DOHH2 (cell line): ENCODE data around the gene IL9R.

Experiments
- H3F3A ChIP-seq: fragments of 200-600 bp; sonication (generic), shearing (Covaris generic); 2 replicates; pipeline ENCODE4 v1.6.0; 2016; ENCODE audit warnings: antibody characterized with exemption, mild to moderate bottlenecking; ENCODE audit not compliant: control insufficient read depth, insufficient read depth
- H3K27ac ChIP-seq: fragments of 200-600 bp; sonication (generic); 2 replicates; pipeline ENCODE4 v1.5.1; 2014; ENCODE audit warnings: low read depth, mild to moderate bottlenecking, low read length, moderate library complexity
- H3K27me3 ChIP-seq: fragments of 200-600 bp; sonication (generic); 2 replicates; pipeline ENCODE4 v1.6.1; 2014; ENCODE audit warnings: mild to moderate bottlenecking, low read length, mixed read lengths; ENCODE audit not compliant: control insufficient read depth
- H3K36me3 ChIP-seq: fragments of 200-600 bp; sonication (generic); 2 replicates; pipeline ENCODE4 v1.6.1; 2014; ENCODE audit warnings: mild to moderate bottlenecking, low read length, moderate library complexity, mixed read lengths; ENCODE audit not compliant: control insufficient read depth
- H3K4me1 ChIP-seq: fragments of 200-600 bp; sonication (generic); 2 replicates; pipeline ENCODE4 v1.6.1; 2014; ENCODE audit warnings: mild to moderate bottlenecking, low read length, mixed read lengths; ENCODE audit not compliant: control insufficient read depth
- H3K4me2 ChIP-seq: fragments of 200-600 bp; sonication (generic); 2 replicates; pipeline ENCODE4 v1.6.0; 2014; ENCODE audit warnings: mild to moderate bottlenecking, low read length, moderate library complexity
- H3K4me3 ChIP-seq: fragments of 200-600 bp; sonication (generic); 2 replicates; pipeline ENCODE4 v1.5.1; 2014; ENCODE audit warnings: mild to moderate bottlenecking, low read length, mixed read lengths
- H3K79me2 ChIP-seq: fragments of 200-600 bp; sonication (generic); 2 replicates; pipeline ENCODE4 v1.6.1; 2014; ENCODE audit warnings: mild to moderate bottlenecking, low read length, mixed read lengths; ENCODE audit not compliant: control insufficient read depth
- H3K9me2 ChIP-seq: fragments of 200-600 bp; sonication (generic); replicated peaks from 2 replicates; pipeline ENCODE4 v1.6.1; 2014; ENCODE audit warnings: mild to moderate bottlenecking, low read length, mixed read lengths; ENCODE audit not compliant: control insufficient read depth
- H3K9me3 ChIP-seq: fragments of 200-600 bp; sonication (generic); 2 replicates; pipeline ENCODE4 v1.6.1; 2014; ENCODE audit warnings: antibody characterized with exemption, low read length, mixed read lengths; ENCODE audit not compliant: control insufficient read depth, insufficient read depth
- H4K20me1 ChIP-seq: fragments of 200-600 bp; sonication (generic); 2 replicates; pipeline ENCODE4 v1.6.0; 2014; ENCODE audit warnings: low read depth, mild to moderate bottlenecking, antibody characterized with exemption, low read length, moderate library complexity; ENCODE audit not compliant: control insufficient read depth, insufficient read depth
- EZH2phosphoT487 ChIP-seq: fragments of 200-600 bp; sonication (generic); IDR thresholded peaks from 2 replicates; pipeline ENCODE4 v1.6.1; 2017; ENCODE audit warnings: borderline replicate concordance, mild to moderate bottlenecking, antibody characterized with exemption, low read length, moderate library complexity, mixed read lengths
- TF ChIP-seq, protein P1 (sequence below): fragments of 200-600 bp; sonication (generic); IDR thresholded peaks from one replicate; pipeline ENCODE4 v1.5.1; 2014; ENCODE audit warnings: antibody characterized with exemption, mild to moderate bottlenecking, low read depth, low read length; ENCODE audit not compliant: poor library complexity, severe bottlenecking

Gene IL9R, protein sequence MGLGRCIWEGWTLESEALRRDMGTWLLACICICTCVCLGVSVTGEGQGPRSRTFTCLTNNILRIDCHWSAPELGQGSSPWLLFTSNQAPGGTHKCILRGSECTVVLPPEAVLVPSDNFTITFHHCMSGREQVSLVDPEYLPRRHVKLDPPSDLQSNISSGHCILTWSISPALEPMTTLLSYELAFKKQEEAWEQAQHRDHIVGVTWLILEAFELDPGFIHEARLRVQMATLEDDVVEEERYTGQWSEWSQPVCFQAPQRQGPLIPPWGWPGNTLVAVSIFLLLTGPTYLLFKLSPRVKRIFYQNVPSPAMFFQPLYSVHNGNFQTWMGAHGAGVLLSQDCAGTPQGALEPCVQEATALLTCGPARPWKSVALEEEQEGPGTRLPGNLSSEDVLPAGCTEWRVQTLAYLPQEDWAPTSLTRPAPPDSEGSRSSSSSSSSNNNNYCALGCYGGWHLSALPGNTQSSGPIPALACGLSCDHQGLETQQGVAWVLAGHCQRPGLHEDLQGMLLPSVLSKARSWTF

DNA sequence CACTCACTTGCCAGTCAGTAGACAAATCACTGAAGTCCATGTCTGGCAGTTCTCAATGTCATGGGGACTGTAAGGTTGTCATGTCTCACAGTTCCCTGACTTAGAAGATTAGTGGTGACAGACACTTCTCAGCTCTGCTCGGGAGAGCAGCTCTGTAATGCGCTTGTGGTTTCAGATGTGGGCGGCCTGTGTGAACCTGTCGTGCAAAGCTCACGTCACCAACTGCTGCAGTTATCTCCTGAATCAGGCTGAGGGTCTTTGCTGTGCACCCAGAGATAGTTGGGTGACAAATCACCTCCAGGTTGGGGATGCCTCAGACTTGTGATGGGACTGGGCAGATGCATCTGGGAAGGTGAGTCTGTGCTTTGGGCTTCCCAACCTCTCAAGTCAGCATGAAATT is at the start of gene IL9R:
IL9R (plus strand) TSS at position 261 of the 400 bp plus-strand sequence; CDS start at position 325, 64 bp downstream.
- H4K20me1 ChIP-seq: no peaks in the 10 kb centered on the region
- no peak within 1 kb of the TSS for H3K4me2 ChIP-seq
- no peaks in the 10 kb centered on the region for H3F3A ChIP-seq
- no peak within 1 kb of the TSS for H3K27ac ChIP-seq
- TF ChIP-seq, protein P1, sequence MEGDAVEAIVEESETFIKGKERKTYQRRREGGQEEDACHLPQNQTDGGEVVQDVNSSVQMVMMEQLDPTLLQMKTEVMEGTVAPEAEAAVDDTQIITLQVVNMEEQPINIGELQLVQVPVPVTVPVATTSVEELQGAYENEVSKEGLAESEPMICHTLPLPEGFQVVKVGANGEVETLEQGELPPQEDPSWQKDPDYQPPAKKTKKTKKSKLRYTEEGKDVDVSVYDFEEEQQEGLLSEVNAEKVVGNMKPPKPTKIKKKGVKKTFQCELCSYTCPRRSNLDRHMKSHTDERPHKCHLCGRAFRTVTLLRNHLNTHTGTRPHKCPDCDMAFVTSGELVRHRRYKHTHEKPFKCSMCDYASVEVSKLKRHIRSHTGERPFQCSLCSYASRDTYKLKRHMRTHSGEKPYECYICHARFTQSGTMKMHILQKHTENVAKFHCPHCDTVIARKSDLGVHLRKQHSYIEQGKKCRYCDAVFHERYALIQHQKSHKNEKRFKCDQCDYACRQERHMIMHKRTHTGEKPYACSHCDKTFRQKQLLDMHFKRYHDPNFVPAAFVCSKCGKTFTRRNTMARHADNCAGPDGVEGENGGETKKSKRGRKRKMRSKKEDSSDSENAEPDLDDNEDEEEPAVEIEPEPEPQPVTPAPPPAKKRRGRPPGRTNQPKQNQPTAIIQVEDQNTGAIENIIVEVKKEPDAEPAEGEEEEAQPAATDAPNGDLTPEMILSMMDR: no peak
- no peak for TF ChIP-seq EZH2phosphoT487
- no peaks in the 10 kb centered on the region for H3K36me3 ChIP-seq
- H3K9me3 ChIP-seq: no peaks in the 10 kb centered on the region
- H3K27me3 ChIP-seq: no peaks in the 10 kb centered on the region
- no peak within 1 kb of the TSS for H3K4me3 ChIP-seq
- no peaks in the 10 kb centered on the region for H3K9me2 ChIP-seq
- H3K79me2 ChIP-seq: no peaks in the 10 kb centered on the region
- no peaks in the 10 kb centered on the region for H3K4me1 ChIP-seq

DNA sequence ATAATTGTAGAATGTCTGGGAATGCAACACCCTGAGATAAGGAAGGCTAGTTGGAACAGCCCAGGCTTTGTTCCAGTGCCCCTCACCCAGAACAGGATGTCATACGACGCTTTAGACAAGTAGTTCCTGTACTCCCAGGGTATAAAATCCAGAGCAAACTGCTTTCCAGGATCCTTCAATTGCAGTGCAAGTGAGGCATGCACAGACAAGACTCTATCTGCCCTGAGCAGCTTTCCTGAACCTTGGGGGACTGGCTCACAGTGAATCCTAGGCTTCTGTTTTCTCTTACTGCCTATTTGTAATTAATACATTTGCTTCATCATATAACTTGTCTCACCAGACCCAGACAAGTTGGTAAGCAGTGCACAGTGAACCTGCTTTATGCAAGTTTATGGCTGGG is 48.4 kb upstream of the IL9R start:
- H3K27ac ChIP-seq: no peak overlapping the region
- H3F3A ChIP-seq: no peaks in the 10 kb centered on the region
- no peaks in the 10 kb centered on the region for H3K9me2 ChIP-seq
- H3K4me1 ChIP-seq: no peaks in the 10 kb centered on the region
- no peaks in the 10 kb centered on the region for H4K20me1 ChIP-seq
- H3K36me3 ChIP-seq: no peaks in the 10 kb centered on the region
- H3K9me3 ChIP-seq: no peaks in the 10 kb centered on the region
- no peaks in the 10 kb centered on the region for H3K79me2 ChIP-seq
- H3K27me3 ChIP-seq: no peaks in the 10 kb centered on the region
- no peak for TF ChIP-seq EZH2phosphoT487
- TF ChIP-seq, protein P1: no peak
- H3K4me2 ChIP-seq: no peak overlapping the region
- H3K4me3 ChIP-seq: no peak overlapping the region

DNA sequence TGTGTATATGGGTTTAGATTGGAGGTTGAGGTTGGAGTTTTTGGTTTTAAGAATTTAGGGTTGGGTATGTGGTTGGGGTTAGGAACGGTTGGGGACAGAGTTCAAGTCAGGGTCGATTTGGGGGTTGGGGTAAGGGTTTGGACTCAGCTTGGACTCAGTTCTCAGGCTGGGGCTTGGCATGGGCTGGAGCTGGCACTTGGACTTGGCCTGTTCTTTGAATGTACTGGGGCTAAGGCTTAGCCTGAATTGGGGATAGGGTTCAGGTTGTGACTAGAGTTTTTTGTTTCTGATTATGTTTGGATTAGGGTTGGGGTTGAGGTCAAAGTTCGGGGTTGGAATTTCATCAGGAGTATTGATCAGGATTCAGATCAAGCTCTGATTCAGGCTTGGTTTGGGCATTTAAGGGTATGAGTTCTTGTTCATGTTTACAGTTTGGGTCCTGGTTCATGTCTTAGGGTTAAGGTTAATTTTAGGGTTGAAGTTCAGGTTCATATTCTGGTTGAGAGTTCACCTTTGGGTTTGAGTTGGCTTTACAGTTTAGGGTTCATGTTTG is 46.2 kb upstream of the IL9R start:
- H3K9me2 ChIP-seq: no peaks in the 10 kb centered on the region
- H3K4me2 ChIP-seq: no peak overlapping the region
- H4K20me1 ChIP-seq: no peaks in the 10 kb centered on the region
- no peaks in the 10 kb centered on the region for H3K9me3 ChIP-seq
- no peak for TF ChIP-seq EZH2phosphoT487
- TF ChIP-seq, protein P1: no peak
- H3K27ac ChIP-seq: no peak overlapping the region
- no peaks in the 10 kb centered on the region for H3K79me2 ChIP-seq
- no peak overlapping the region for H3K4me3 ChIP-seq
- H3K36me3 ChIP-seq: no peaks in the 10 kb centered on the region
- no peaks in the 10 kb centered on the region for H3K27me3 ChIP-seq
- no peaks in the 10 kb centered on the region for H3K4me1 ChIP-seq
- no peaks in the 10 kb centered on the region for H3F3A ChIP-seq
